HL-60 (cell line): ENCODE results near the gene RER1.

Experiments used
- DNase-seq, 2 experiments: peaks; one replicate each; pipeline ENCODE4 v3.0.0-alpha.2; 2010 to 2020; ENCODE audit warnings: low read depth in 1 of 2, low spot score in 1 of 2
- H3K27ac ChIP-seq: fragments of 250-450 bp; sonication (Bioruptor Pico); replicated peaks from 2 replicates; pipeline ENCODE4 v1.5.1; 2020; ENCODE audit warnings: mild to moderate bottlenecking, moderate library complexity
- H3K27me3 ChIP-seq: fragments of 250-450 bp; sonication (Bioruptor Pico); 2 replicates; pipeline ENCODE4 v1.5.1; 2021; ENCODE audit warnings: mild to moderate bottlenecking, moderate library complexity; ENCODE audit not compliant: insufficient read depth, poor library complexity, severe bottlenecking
- H3K4me3 ChIP-seq: replicated peaks from 2 replicates; pipeline ENCODE4 v1.5.1; 2011; ENCODE audit warnings: mild to moderate bottlenecking, control low read depth, low read length; ENCODE audit not compliant: insufficient read depth
- GABPA ChIP-seq: IDR thresholded peaks from 2 replicates; pipeline ENCODE4 v1.6.1; 2012; ENCODE audit warnings: low read depth
- POLR2AphosphoS5 ChIP-seq: IDR thresholded peaks from 2 replicates; pipeline ENCODE4 v1.6.1; 2012; ENCODE audit warnings: low read depth
- REST ChIP-seq: IDR thresholded peaks from 2 replicates; pipeline ENCODE4 v1.6.1; 2012; ENCODE audit warnings: low read depth; ENCODE audit not compliant: insufficient replicate concordance
- SPI1 ChIP-seq: IDR thresholded peaks from 2 replicates; pipeline ENCODE4 v1.6.1; 2012; ENCODE audit warnings: low read depth, mild to moderate bottlenecking, borderline replicate concordance
- TF ChIP-seq, protein P1 (sequence below): IDR thresholded peaks from one replicate; pipeline ENCODE4 v1.5.1; 2011; ENCODE audit warnings: low read length, control low read depth, inconsistent platforms; ENCODE audit not compliant: insufficient read depth

The RER1 gene

GRCh38 chr1:2426540-2426939 lies 34.9 kb downstream of the RER1 start:
- Histone ChIP-seq H3K27ac (no peak overlapping the region), H3K4me3 (no peak overlapping the region), H3K27me3 (no peaks in the 10 kb centered on the region)
- DNase-seq, result no peak
- TF ChIP-seq, protein P1, sequence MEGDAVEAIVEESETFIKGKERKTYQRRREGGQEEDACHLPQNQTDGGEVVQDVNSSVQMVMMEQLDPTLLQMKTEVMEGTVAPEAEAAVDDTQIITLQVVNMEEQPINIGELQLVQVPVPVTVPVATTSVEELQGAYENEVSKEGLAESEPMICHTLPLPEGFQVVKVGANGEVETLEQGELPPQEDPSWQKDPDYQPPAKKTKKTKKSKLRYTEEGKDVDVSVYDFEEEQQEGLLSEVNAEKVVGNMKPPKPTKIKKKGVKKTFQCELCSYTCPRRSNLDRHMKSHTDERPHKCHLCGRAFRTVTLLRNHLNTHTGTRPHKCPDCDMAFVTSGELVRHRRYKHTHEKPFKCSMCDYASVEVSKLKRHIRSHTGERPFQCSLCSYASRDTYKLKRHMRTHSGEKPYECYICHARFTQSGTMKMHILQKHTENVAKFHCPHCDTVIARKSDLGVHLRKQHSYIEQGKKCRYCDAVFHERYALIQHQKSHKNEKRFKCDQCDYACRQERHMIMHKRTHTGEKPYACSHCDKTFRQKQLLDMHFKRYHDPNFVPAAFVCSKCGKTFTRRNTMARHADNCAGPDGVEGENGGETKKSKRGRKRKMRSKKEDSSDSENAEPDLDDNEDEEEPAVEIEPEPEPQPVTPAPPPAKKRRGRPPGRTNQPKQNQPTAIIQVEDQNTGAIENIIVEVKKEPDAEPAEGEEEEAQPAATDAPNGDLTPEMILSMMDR, result no peak
- TF ChIP-seq REST, result no peak
- TF ChIP-seq SPI1, result no peak

DNA sequence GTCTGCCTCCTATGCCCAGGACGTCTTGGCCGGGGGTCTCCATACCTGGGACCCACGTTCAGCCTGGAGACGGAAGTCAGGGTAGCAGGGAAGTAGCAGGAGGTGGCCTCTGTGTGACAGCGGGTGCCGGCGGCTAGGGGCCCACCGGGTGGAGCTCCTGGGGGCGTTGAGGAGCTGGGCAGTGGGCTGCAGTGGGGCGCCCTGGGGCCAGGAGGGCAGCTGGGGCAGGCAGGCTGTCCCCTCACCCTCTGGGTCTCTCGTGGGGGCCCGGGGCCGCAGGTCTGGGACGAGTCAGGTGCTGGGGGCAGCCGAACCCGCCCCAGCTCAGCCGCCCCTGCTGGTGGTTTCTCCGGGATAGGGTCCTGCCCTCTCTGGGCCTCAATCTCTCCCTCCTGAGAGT lies 35.4 kb downstream of the RER1 start:
- Histone ChIP-seq H3K27me3 (no peaks in the 10 kb centered on the region), H3K27ac (no peak overlapping the region), H3K4me3 (no peak overlapping the region)
- TF ChIP-seq REST, result no peak
- no peak for TF ChIP-seq POLR2AphosphoS5
- TF ChIP-seq, protein P1, result no peak
- no peak for TF ChIP-seq GABPA
- no peak for TF ChIP-seq SPI1
- DNase-seq, result no peak

- TF ChIP-seq, protein P1, result no peak
- TF ChIP-seq REST, result no peak
- no peak for TF ChIP-seq GABPA
- no peak for TF ChIP-seq SPI1
- TF ChIP-seq POLR2AphosphoS5, result no peak
- Histone ChIP-seq H3K4me3 (no peak overlapping the region), H3K27ac (no peak overlapping the region), H3K27me3 (no peaks in the 10 kb centered on the region)
- no peak for DNase-seq
These were observed 36.3 kb downstream of the RER1 start for GRCh38 chr1:2427976-2428375.
